Suprapubic skin (tissue), 4 donors: ENCODE data around the gene CFAP44. TPM values are rescaled to one million over a fixed set of nuclear protein-coding genes. Genes with fewer than 3 reads are reported as not detected.
"Not testable (repeated sequence)": the region's sequence is repeated elsewhere in the genome, so short reads cannot be mapped to it uniquely, and the experiment has no call there.

ENCODE experiments used
- DNase-seq, 2 donors: peaks; one replicate each; pipeline ENCODE4 v3.0.0-alpha.2; 2019; ENCODE audit warnings: low spot score in 2 of 2
- H3K27ac ChIP-seq: fragments of 200-600 bp; sonication (generic); one replicate; pipeline ENCODE4 v1.5.1; 2019
- H3K27me3 ChIP-seq: fragments of 200-600 bp; sonication (generic); one replicate; pipeline ENCODE4 v1.5.1; 2019
- H3K36me3 ChIP-seq: fragments of 200-600 bp; sonication (generic); one replicate; pipeline ENCODE4 v1.5.1; 2019
- H3K4me1 ChIP-seq: fragments of 200-600 bp; sonication (generic); one replicate; pipeline ENCODE4 v1.5.1; 2019
- H3K4me3 ChIP-seq: fragments of 200-600 bp; sonication (generic); one replicate; pipeline ENCODE4 v1.5.1; 2019; ENCODE audit warnings: mild to moderate bottlenecking
- H3K9me3 ChIP-seq: fragments of 200-600 bp; sonication (generic); one replicate; pipeline ENCODE4 v1.5.1; 2019
- CTCF ChIP-seq, 2 donors: fragments of 200-600 bp in 1 of 2; fragments of 450-650 bp in 1 of 2; sonication (generic) in 1 of 2; IDR thresholded peaks; one replicate each; pipeline ENCODE4 v1.5.1; 2016 to 2019; ENCODE audit warnings: antibody characterized with exemption in 2 of 2, mild to moderate bottlenecking in 1 of 2, moderate library complexity in 1 of 2
- EP300 ChIP-seq: sonication (generic); formaldehyde crosslinking; IDR thresholded peaks from one replicate; pipeline ENCODE4 v1.6.1; 2017; ENCODE audit warnings: antibody characterized with exemption
- POLR2A ChIP-seq, 2 donors: fragments of 450-650 bp; IDR thresholded peaks; one replicate each; pipeline ENCODE4 v1.6.1; 2017; ENCODE audit warnings: antibody characterized with exemption in 2 of 2, mild to moderate bottlenecking in 2 of 2, moderate library complexity in 2 of 2
- POLR2AphosphoS5 ChIP-seq, 3 donors: sonication (generic); formaldehyde crosslinking; IDR thresholded peaks; one replicate each; pipeline ENCODE4 v1.6.1; 2017; ENCODE audit warnings: antibody characterized with exemption in 3 of 3
- WGBS: methylation state at CpG from one replicate; pipeline ENCODE4 v1.1.5; 2018; 5-methylcytosine and 5-hydroxymethylcytosine counted together
- total RNA-seq, 4 donors: library from RNA; depleted of rRNA; stranded (reverse); fragments of >200 nt; gene quantifications; one replicate each; pipeline ENCODE4 v1.1.0, GENCODE V29; 2016

The CFAP44 gene
- total RNA-seq = 10 to 100 TPM in 2 of 4 donors, 1 to 10 TPM in 2; 3.9 to 17.2 (median 9.5) TPM

- H3K27ac ChIP-seq = no peak within 1 kb of the TSS
- TF ChIP-seq POLR2A (IDR thresholded peaks at IDR 0.05) (no peak), CTCF (IDR thresholded peaks at IDR 0.05) (no peak), EP300 (no peak), POLR2AphosphoS5 (IDR thresholded peaks at IDR 0.05) (no peak)
- WGBS = 62% methylated on average over 18 of the region's 44 CpGs
- H3K9me3 ChIP-seq = no peaks in the 10 kb centered on the region
- H3K4me3 ChIP-seq = peak within 1 kb of the TSS; percentile 41
- peaks cover 4% of the 10 kb centered on the region for H3K36me3 ChIP-seq
- DNase-seq = peak; percentile 69 to 80
- no peaks in the 10 kb centered on the region for H3K27me3 ChIP-seq
- H3K4me1 ChIP-seq = no peaks in the 10 kb centered on the region
These were observed at the start of gene CFAP44 for GRCh38 chr3:113441051-113441770. TSS of gene CFAP44 (minus strand) at chr3:113441493. CDS start at chr3:113433664, 7,829 bp downstream.

GRCh38 chr3:113485161-113485609 lies 43.9 kb upstream of the CFAP44 start:
- Histone ChIP-seq H3K36me3 (peaks cover 28% of the 10 kb centered on the region), H3K27me3 (no peaks in the 10 kb centered on the region), H3K9me3 (peaks cover 7% of the 10 kb centered on the region), H3K4me3 (no peak overlapping the region), H3K4me1 (no peaks in the 10 kb centered on the region), H3K27ac (no peak overlapping the region)
- no peak for DNase-seq
- TF ChIP-seq POLR2AphosphoS5 (IDR thresholded peaks at IDR 0.05) = no peak
- no peak for TF ChIP-seq POLR2A (IDR thresholded peaks at IDR 0.05)
- no peak for TF ChIP-seq CTCF (IDR thresholded peaks at IDR 0.05)
- no peak for TF ChIP-seq EP300
- 96% methylated on average over 4 of the region's 8 CpGs for WGBS

GRCh38 chr3:113468539-113468938 lies 27.2 kb upstream of the CFAP44 start:
- H3K9me3 ChIP-seq = no peaks in the 10 kb centered on the region
- no peaks in the 10 kb centered on the region for H3K27me3 ChIP-seq
- no peak overlapping the region for H3K4me3 ChIP-seq
- H3K4me1 ChIP-seq = no peaks in the 10 kb centered on the region
- WGBS = 86% methylated on average over 2 of the region's 2 CpGs
- H3K27ac ChIP-seq = no peak overlapping the region
- peaks cover 44% of the 10 kb centered on the region for H3K36me3 ChIP-seq
- TF ChIP-seq CTCF (IDR thresholded peaks at IDR 0.05) (no peak), POLR2AphosphoS5 (IDR thresholded peaks at IDR 0.05) (no peak), POLR2A (IDR thresholded peaks at IDR 0.05) (no peak), EP300 (no peak)
- DNase-seq = no peak

GRCh38 chr3:113461488-113461887 lies 20.2 kb upstream of the CFAP44 start:
- TF ChIP-seq POLR2A (IDR thresholded peaks at IDR 0.05) = no peak
- TF ChIP-seq EP300 = no peak
- Histone ChIP-seq H3K36me3 (peaks cover 67% of the 10 kb centered on the region), H3K27me3 (no peaks in the 10 kb centered on the region), H3K27ac (no peak overlapping the region), H3K4me1 (no peaks in the 10 kb centered on the region), H3K4me3 (no peak overlapping the region), H3K9me3 (no peaks in the 10 kb centered on the region)
- no peak for DNase-seq

GRCh38 chr3:113458554-113458953 lies 17.3 kb upstream of the CFAP44 start:
- H3K4me3 ChIP-seq, H3K27ac ChIP-seq: not testable (repeated sequence)
- 90% methylated on average over 2 of the region's 27 CpGs for WGBS

GRCh38 chr3:113455446-113455845 lies 14.2 kb upstream of the CFAP44 start:
- DNase-seq = no peak
- peaks cover 70% of the 10 kb centered on the region for H3K36me3 ChIP-seq

More at GRCh38 chr3:113458554-113458953, 17.3 kb upstream of the CFAP44 start:
- not testable (repeated sequence) for H3K27me3 ChIP-seq, DNase-seq, H3K4me1 ChIP-seq, H3K9me3 ChIP-seq
- peaks cover 75% of the 10 kb centered on the region for H3K36me3 ChIP-seq

More at GRCh38 chr3:113455446-113455845, 14.2 kb upstream of the CFAP44 start:
- no peak overlapping the region for H3K4me3 ChIP-seq
- H3K27ac ChIP-seq = no peak overlapping the region
- no peaks in the 10 kb centered on the region for H3K9me3 ChIP-seq
- H3K27me3 ChIP-seq = no peaks in the 10 kb centered on the region
- TF ChIP-seq POLR2A (IDR thresholded peaks at IDR 0.05) (no peak), EP300 (no peak), POLR2AphosphoS5 (IDR thresholded peaks at IDR 0.05) (no peak), CTCF (IDR thresholded peaks at IDR 0.05) (no peak)
- H3K4me1 ChIP-seq = no peaks in the 10 kb centered on the region
